Ectodermal cell (in vitro differentiated cells): Measurements from ENCODE around the gene PIGZ.

Experiments used
- H3K27ac ChIP-seq: 2 replicates; pipeline ENCODE4 v1.7.0; 2013; ENCODE audit warnings: mild to moderate bottlenecking, low read depth, low read length; ENCODE audit not compliant: insufficient read depth, poor library complexity, severe bottlenecking
- H3K27me3 ChIP-seq: 2 replicates; pipeline ENCODE4 v1.7.0; 2013; ENCODE audit warnings: mild to moderate bottlenecking, low read length; ENCODE audit not compliant: insufficient read depth, control insufficient read depth, poor library complexity, severe bottlenecking
- H3K36me3 ChIP-seq: one replicate; pipeline ENCODE4 v1.7.0; 2013; ENCODE audit warnings: low read length; ENCODE audit not compliant: control insufficient read depth, insufficient read depth
- H3K4me1 ChIP-seq: one replicate; pipeline ENCODE4 v1.7.0; 2013; ENCODE audit warnings: low read length; ENCODE audit not compliant: control insufficient read depth, insufficient read depth
- H3K4me3 ChIP-seq: 2 replicates; pipeline ENCODE4 v1.7.0; 2013; ENCODE audit warnings: low read depth, low read length, control low read depth; ENCODE audit not compliant: insufficient read depth
- H3K9me3 ChIP-seq: 2 replicates; pipeline ENCODE4 v1.7.0; 2013; ENCODE audit warnings: mild to moderate bottlenecking, low read length, moderate library complexity; ENCODE audit not compliant: control insufficient read depth
- WGBS, 2 experiments: methylation state at CpG; one replicate each; pipeline ENCODE4 v1.1.7; 2013; ENCODE audit warnings: missing lambda C conversion rate in 2 of 2; 5-methylcytosine and 5-hydroxymethylcytosine counted together

The PIGZ gene

DNA sequence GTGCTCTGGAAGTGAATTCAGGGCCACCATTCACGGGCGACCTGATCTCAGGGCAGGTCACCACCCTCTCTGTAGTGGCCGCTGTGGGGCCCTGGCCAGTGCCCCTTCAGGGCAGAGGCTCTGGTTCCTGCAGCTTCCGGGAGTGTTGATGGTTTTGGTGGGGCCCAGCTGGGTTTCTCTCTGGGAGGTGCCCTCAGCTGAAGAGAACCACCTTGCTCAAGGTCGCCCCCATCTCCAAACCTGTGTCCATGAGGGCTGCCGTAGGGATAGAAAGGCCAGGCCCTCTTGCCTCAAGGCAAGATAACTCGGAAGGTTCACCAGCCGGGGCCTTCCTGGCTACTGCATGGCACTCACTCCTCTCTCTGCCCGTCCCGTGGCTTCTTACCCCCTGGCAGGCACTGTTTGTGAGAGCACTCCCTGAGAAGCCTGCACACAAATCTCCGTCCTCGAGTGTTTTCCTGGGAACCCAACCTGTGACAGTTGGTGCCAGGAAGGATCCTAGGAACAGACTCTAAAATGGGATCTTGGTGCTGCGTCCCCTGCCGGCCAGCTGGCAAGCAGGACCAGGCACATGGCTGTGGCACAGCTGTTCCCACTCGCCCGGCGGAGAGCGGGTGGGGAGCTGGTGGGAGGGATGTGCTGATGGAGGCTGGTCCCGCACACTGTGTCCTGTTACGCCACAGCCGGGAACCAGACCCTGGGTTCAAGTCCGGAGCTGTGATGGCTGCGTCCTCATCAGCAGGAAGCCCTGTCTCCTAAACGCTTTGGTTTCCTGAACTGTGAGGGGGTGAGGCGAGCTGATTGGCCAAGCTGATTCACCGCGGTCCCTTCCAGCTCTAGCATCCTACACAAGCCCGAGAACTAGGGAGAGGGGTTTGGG, 23.2 kb upstream of the PIGZ start:
- Histone ChIP-seq H3K9me3 (no peaks in the 10 kb centered on the region), H3K4me3 (no peak overlapping the region), H3K36me3 (no peaks in the 10 kb centered on the region), H3K27ac (no peak overlapping the region), H3K4me1 (peaks cover 7% of the 10 kb centered on the region), H3K27me3 (no peaks in the 10 kb centered on the region)
- WGBS, 2 experiments: 88 to 90% methylated on average over 28 of the region's 28 CpGs

DNA sequence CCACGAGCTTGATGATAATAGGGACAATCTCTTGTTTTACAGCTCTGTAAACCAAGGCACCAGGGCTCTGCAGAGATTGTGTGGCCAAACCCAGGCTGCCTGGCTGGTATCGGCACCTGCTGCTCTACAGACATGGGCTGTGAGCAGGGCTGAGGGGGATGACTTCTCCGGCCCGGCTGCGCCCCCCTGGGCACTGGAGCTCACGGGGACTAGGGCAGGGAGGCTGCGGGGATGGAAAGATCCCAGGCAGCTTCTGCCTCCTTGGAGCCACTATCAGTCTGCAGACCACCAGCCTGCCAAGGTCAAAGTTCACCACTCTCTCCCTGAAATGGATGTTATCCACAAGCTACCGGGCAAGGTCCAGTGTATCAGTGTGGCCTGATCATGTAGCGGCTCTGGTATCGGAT, 22.0 kb upstream of the PIGZ start:
- Histone ChIP-seq H3K27ac (no peak overlapping the region), H3K9me3 (no peaks in the 10 kb centered on the region), H3K27me3 (no peaks in the 10 kb centered on the region), H3K36me3 (no peaks in the 10 kb centered on the region), H3K4me3 (no peak overlapping the region), H3K4me1 (peaks cover 7% of the 10 kb centered on the region)
- WGBS, 2 experiments: 94 to 96% methylated on average over 10 of the region's 10 CpGs

DNA sequence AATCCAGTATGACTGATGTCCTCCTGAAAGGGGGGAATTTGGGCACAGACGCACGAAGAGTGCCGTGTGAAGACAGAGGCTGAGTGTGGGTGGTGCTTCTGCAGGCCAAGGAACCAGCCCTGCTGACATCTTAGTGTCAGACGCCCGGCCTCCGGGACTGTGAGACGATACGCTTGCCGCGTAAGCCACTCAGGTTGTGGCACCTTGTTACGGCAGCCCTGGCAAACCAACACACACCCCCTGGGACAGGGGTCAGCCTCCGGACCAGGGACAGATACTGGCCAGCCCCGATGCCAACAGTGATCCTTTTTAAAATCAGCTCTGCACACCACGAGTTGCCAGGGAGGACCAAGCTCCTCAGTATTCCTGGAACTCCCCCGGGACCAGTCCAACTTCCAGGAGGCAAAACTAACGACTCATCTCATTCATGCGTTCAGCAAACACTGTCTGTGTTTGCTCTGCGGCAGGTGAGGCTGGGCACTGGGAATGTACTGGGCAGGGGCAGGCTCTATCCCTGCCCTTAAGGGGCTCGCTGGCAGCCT, 21.2 kb upstream of the PIGZ start:
- WGBS, 2 experiments: 93 to 95% methylated on average over 19 of the region's 19 CpGs
- Histone ChIP-seq H3K36me3 (no peaks in the 10 kb centered on the region), H3K27me3 (no peaks in the 10 kb centered on the region), H3K4me1 (peaks cover 7% of the 10 kb centered on the region), H3K9me3 (no peaks in the 10 kb centered on the region), H3K27ac (no peak overlapping the region), H3K4me3 (no peak overlapping the region)

DNA sequence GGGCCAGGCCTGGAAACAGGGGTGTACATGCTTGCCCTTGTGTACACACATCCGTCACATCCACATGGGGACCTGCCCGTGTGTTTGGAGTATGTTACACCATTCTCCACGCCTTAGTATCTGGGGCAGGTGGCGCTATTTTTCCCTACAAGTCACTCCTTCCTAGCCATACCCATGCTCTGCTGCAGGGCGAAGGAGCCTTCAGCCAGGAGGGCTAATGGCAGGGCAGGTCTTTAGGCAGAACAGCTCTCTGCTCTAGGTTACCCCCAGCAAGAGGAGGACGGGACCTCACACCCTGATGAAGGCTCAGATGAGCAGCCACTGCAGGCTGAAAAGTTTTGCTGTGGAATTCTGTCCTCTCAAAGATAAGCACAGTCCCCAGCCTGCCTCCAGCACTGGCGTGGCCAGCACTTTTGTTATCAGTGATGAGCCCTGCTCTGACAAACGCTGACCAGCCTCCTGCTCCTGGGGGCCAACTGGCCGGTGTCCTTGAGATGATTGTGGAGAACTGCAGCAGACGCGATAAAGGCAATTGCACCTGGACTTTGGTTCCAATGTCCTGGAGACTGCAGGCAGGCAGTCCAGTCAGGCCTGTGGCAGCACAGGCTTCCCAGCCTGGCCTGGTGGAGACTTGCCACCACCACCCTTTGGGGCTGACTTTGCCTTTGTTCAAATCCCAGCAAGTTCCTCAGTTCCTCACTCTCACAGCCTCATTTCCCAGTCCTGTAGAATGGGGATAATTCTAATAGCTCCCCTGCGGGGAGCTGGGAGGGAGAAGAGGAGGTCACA, 19.8 kb upstream of the PIGZ start:
- H3K36me3 ChIP-seq: no peaks in the 10 kb centered on the region
- H3K27ac ChIP-seq: no peak overlapping the region
- H3K27me3 ChIP-seq: no peaks in the 10 kb centered on the region
- WGBS, 2 experiments: 78% methylated on average over 12 of the region's 12 CpGs
- no peaks in the 10 kb centered on the region for H3K4me1 ChIP-seq
- no peaks in the 10 kb centered on the region for H3K9me3 ChIP-seq
- no peak overlapping the region for H3K4me3 ChIP-seq

DNA sequence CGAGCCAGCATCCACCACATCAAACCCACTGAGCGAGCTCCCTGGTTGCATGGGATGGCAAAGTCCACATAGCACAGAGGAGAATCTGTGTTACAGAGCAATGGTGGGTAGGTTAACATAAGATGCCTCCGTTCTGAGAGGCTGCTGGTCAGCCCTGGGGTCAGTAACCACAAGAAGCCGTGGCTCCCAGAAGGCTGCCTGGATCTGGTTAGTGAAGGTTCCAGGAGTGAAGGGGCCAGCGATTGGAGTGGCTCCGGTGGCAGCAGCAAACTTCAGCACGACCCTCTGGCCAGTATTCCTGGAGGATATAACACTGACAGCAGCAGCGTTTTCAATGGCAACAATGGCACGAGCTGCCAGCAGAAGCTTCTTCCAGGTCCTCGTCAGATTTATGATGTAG, 18.4 kb upstream of the PIGZ start:
- Histone ChIP-seq H3K4me1 (no peaks in the 10 kb centered on the region), H3K4me3 (no peak overlapping the region), H3K9me3 (no peaks in the 10 kb centered on the region), H3K27me3 (no peaks in the 10 kb centered on the region), H3K27ac (no peak overlapping the region), H3K36me3 (no peaks in the 10 kb centered on the region)
- WGBS, 2 experiments: 90 to 94% methylated on average over 10 of the region's 10 CpGs

DNA sequence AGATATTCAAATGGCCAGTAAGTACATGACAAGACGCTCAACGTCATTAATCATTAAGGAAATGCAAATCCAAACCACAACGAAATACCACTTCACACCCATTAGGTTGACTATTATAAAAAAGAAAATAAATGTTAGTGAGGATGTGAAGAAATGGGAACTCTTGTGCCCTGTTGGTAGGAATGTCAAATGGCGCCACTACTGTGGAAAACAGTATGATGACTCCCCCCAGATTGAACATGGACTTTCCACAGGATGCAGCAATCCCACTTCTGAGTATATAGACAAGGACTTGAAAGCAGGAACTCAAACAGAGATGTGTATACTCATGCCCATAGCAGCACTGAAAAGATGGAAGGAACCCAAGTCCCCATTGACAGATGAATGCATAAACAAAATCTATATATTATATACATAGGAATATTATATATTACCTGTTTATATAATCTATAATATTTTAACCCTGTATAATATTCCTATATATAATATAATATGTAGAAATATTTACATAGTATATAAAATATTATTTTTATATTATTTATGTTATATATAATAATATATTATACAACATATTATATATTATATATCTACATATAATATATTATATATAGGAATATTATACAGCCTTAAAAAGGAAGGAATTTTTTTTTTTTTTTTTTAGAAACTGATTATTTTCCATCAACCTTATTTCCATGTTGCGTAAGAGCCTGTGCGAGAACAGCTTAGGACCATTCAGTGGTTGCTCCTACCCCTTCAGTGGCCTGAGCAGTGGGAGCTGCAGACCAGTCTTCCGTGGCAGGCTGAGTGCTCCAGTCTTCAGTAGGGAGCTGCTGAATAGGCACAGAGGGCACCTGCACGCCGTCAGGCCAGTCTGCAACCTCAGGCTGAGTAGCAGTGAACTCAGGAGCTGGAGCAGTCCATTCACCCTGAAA, 17.6 kb upstream of the PIGZ start:
- H3K27me3 ChIP-seq: no peaks in the 10 kb centered on the region
- WGBS, 2 experiments: 95 to 96% methylated on average over 8 of the region's 9 CpGs
- no peaks in the 10 kb centered on the region for H3K36me3 ChIP-seq
- no peak overlapping the region for H3K27ac ChIP-seq
- H3K9me3 ChIP-seq: no peaks in the 10 kb centered on the region
- no peak overlapping the region for H3K4me3 ChIP-seq
- no peaks in the 10 kb centered on the region for H3K4me1 ChIP-seq

DNA sequence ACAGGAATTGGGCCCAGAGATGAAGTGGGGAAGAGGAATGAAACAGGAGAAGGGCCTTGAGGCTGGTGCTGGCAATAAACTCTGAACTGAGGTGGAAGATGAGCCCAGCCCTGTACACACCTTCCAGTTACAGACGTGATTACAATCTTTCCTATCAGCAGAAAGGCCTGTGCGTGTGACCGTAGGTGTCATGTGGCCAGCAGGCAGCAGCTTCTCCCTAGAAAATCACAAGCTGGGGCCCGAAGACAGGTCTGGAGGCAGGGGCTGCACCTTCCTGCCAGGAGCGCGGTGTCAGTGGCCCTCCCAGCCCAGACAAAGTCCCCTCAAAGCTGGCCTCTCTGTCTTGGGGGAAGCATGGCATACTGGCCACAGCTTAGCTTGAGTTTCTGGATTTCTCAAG, 16.7 kb upstream of the PIGZ start:
- 92 to 94% methylated on average over 6 of the region's 6 CpGs for WGBS, 2 experiments
- no peaks in the 10 kb centered on the region for H3K4me1 ChIP-seq
- H3K27me3 ChIP-seq: no peaks in the 10 kb centered on the region
- no peaks in the 10 kb centered on the region for H3K9me3 ChIP-seq
- H3K4me3 ChIP-seq: no peak overlapping the region
- no peaks in the 10 kb centered on the region for H3K36me3 ChIP-seq
- no peak overlapping the region for H3K27ac ChIP-seq

DNA sequence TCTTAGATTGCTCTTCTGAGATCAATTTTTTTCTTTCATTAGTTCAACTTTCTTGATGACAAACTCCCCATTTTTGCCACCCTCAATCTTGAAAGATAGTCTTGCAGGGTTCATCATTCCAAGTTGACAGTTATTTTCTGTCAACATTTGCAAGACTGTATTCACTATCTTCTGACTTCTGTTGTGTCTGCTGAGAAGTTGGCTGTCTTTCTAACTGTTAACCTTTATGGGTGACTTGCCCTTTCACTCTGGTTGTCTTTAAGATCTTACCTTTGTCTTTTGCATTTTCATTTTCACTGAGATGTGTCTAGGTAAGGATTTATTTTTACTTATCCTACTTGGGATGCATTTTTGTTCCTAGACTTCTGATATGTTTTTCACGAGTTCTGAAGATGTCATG, 14.6 kb upstream of the PIGZ start:
- no peaks in the 10 kb centered on the region for H3K9me3 ChIP-seq
- WGBS, 2 experiments: 71 to 88% methylated on average over 1 of the region's 1 CpG
- H3K36me3 ChIP-seq: no peaks in the 10 kb centered on the region
- peaks cover 2% of the 10 kb centered on the region for H3K27me3 ChIP-seq
- no peak overlapping the region for H3K27ac ChIP-seq
- H3K4me1 ChIP-seq: no peaks in the 10 kb centered on the region
- no peak overlapping the region for H3K4me3 ChIP-seq

DNA sequence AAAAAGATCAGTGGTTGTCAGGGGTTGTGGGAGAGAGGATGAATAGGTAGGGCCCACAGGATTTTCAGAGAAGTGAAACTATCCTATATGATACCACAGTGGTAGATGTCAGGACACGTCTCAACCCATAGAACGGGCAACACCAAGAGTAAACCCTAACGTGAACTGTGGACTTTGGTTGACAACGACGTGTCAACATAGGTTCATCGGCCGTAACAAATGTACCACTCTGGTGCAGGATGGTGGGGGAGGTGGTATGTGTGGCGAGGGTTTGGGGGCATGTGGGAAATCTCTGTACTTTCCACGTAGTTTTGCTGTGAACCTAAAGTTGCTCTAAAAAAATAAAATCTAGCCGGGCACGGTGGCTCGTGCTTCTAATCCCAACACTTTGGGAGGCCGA, 13.0 kb upstream of the PIGZ start:
- H3K27ac ChIP-seq: no peak overlapping the region
- H3K27me3 ChIP-seq: peaks cover 3% of the 10 kb centered on the region
- H3K36me3 ChIP-seq: no peaks in the 10 kb centered on the region
- no peak overlapping the region for H3K4me3 ChIP-seq
- WGBS, 2 experiments: 97% methylated on average over 13 of the region's 13 CpGs
- H3K4me1 ChIP-seq: no peaks in the 10 kb centered on the region
- H3K9me3 ChIP-seq: no peaks in the 10 kb centered on the region
